GM19099 (cell line): ENCODE measurements around the gene CCDC185.

Experiments
- POLR2A ChIP-seq: IDR thresholded peaks from 3 replicates; pipeline ENCODE4 v1.6.1; 2011; ENCODE audit warnings: low read depth; ENCODE audit not compliant: insufficient read length; ENCODE audit errors: extremely low read depth

Gene CCDC185

DNA sequence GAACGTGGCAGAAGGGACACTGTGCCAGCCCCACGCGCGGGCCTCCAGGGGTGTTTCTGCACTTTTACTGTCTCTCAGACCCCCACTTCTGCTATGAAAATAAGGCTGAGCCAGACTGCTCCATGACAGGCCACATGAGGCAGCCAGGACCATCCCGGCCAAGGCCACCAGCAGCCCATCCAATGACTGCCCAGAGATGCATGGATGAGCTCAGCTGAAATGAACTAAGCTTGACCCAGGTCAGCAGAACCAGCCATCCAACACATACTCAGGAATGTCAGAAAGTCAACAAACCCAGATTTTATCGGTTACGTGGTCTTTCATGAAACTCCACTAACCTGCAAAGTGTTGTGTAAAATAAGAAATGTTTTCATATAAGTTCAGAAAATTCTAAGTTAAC lies 51.2 kb downstream of the CCDC185 start:
- no peak for TF ChIP-seq POLR2A
